NCI-H187 treated with DMSO at 0.1 percent for 48 hours (cell line): ENCODE measurements around the gene SBK3.
"Not testable (repeated sequence)": the region's sequence is repeated elsewhere in the genome, so short reads cannot be mapped to it uniquely, and the experiment has no call there.

Experiments used
- DNase-seq: peaks from one replicate; lab custom pipeline; 2025; lab: John Stamatoyannopoulos, UW

SBK3 gene

DNA sequence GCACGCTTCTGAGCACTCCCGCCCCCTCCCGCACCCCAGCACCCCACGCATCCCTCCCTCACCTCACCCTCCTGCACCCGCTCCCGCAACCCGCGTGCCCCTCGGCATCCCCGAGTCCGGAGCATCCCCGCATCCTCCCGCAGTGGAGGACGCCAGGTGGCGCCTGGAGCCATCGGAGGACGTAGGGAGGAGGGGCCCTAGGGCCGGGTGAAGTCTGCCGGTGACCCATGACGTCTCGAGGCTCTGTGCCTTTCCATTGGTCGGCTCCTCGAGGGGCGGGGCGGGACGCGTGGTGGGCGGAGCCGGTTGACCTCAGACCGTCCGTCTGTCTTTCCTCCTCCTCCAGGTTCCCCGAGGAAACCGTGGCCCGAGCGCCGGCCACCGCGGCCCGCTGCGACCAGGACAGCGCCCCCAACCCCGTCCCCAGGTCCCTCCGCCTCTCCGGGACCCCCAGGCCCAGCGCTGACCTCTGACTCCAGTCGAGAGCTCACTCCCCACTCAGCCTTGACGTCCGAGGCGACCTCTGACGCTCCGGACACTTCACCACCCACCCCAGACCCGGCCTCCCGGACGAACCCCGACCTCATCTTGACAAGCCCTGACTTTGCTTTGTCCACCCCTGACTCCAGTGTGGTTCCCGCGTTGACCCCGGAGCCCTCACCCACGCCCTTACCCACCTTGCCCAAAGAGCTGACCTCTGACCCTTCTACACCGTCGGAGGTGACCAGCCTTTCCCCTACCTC is 28.3 kb downstream of the SBK3 start:
- peak; percentile 65 for DNase-seq

DNA sequence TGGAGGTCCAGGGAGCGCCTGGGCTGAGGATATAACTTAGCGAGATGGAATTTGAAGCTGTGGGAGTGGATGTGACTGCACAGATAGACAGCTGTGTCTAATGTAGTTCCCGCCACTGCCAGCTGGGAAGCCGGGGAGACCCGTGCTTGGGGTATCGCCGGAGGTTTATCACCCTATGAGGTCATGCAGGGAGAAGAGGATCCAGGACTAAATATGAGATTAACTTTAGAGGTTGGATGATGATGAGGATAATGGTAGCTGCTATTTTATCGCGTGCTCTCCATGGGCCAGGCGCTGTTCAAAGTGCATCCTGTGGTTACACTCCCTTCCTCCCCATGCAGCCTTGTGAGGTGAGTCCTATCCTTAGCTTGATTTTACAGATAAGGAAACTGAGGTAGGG is 37.2 kb downstream of the SBK3 start:
- no peak for DNase-seq

DNA sequence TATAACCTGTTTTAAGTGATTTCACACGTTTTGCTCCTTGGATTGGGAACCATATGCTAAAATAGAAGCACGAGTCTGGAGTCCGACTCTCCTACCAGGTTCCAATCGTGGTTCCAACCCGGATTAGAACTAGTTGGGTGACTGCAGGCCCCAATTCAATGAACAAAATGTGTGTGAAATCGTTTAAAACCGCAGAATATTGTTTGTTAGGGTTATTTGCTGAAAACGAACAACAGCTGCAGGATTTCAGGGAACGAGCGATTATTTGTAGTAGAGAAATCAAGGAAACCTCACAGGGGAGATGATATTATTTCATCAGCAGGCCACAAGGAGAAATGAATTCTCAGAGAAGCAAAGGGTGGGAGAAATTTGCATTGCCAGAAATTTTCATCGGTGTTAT is 40.4 kb downstream of the SBK3 start:
- no peak for DNase-seq

DNA sequence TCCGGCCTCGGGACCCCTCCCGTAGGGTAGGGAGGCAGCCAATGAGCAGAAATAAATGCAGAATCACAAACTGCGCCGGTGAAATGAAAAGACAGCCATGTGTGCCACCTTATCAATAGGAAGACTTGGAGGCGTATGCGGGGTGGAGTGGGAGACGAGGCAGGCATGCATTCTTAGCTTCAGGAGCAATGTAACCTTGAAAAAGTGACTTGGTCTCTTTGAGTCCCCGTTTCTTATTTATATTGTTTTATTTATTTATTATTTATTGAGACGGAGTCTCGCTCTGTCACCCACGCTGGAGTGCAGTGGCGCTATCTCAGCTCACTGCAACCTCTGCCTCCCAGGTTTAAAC is 41.1 kb downstream of the SBK3 start:
- DNase-seq: no peak

DNA sequence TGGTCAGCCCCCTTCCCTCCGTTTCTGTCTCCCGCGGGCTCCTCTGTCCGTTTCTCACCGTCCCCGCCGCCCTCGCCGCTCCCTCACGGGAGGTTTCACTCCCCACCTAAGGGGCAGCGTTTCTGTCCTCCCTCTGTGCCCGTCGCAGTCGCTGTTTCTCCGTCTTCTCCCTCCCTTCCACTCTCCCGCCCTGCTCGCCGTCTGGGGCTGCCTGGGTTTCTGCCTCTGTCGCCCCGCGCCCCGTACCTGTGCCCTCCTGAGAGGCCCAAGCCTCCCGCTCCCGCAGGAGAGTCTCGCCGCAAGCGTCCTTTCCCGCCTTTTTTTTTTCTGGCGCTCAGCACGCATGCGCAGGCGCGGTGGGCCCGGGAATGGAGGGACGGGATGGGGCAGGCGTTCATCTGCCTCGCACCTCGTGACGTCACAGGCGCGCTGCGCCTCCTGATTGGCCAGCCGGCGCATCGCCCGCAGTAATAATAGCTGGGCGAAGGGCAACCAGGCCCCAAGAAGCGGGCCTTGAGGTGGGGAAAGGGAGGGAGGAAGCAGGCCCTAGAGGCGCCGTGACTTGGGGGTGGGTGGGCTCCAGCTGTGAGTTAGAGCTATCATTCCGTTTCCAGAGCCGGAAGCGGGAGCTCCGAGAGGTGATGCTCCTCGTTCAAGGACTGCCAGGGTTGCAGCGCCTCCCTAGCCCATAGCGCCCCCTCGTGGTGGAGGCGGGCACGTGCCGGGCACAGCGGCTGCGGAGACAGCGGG is 41.7 kb downstream of the SBK3 start:
- peak; percentile 41 for DNase-seq

DNA sequence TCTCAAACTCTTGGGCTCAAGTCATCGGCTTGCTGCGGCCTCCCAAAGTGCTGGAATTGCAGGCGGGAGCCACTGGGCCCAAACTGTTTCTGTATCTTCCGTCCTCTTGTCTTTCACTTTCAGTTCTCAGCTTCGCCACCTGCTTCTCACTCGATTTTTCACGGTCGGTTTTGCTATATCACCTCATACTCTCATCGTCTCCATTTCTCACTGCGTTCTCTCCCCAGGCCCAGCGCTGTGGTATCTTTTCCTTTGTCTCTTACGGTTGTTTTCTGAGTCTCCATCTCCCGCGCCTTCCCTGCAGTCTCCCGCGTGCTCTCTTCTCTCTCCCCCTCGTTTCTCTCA is 42.2 kb downstream of the SBK3 start:
- DNase-seq: no peak

DNA sequence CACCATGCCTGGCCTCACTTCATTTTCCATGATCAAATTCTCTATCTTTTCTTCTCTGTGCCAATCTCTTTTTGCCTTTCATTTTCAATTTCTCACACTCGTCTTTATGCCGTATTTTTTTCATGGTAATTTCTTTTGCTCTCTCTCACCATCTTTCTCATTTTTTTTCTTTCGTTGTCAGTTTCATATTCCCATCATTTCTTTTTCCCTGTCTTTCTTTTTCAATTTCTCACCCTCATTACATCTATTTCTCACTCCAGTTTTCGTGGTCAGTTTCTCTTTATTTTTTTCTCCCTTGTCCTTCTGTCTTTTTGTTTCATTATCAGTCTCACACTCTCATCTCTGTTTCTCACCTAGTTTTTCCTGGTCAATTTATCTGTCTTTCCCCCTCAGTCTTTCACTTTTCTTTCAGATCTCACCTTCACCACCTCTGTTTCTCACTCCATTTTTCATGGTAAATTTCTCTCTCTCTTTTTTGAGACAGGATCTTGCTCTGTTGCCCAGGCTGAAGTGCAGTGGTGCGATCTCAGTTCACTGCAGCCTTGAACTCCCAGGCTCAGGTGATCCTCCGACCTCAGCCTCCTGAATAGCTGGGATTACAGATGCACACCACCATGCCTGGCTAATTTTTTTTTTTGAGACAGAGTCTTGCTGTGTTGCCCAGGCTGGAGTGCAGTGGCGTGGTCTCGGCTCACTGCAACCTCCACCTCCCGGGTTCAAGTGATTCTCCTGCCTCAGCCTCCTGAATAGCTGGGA is 43.0 kb downstream of the SBK3 start:
- no peak for DNase-seq

DNA sequence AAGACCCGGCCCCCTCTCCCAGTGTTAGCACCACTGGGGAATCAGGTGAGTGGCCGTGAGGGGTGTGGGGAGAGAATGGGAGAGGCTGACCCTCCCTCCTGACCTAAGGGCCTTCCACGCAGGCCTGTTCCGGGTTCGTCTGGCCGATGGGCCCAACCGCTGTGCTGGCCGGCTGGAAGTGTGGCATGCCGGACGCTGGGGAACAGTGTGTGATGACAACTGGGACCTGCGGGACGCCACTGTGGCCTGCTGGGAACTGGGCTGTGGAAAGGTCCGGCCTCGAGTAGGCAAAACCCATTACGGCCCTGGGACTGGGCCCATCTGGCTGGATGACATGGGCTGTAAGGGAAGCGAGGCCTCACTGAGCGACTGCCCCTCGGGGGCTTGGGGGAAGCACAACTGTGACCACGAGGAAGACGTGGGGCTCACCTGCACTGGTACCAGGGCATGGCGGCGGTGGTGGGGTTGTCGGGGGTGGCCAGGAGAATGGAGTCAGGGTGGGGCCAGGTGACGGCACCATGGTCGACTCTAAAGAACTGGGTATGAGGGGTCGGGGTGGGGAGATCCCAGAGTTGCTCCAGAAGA is 44.9 kb downstream of the SBK3 start:
- DNase-seq: no peak

DNA sequence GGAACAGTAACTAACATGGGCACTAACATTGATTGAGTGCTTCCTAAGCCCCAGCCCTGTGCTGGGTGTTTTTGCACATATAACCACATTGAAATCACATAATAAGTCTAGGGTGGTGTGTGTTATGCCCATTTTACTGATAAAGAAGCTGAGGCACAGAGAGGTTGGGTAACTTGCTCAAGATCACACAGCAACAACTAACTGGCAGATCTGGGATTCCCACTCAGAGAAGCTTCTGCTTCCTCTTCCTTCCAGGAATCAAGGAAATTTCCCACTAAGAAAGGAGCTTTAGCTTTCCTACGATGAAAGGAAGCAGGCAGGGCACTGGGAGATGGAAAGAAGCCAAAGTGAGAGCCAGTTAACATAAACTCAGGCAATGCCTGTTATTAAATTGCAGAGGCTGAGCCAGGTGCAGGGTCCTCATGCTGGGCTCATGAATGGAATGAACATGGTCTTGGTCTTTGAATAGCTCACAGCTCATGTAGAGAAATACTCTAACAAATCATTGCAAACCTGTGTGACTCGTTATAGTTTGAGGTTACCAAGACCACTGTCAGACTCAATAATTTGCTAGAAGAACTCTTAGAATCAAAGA is 47.0 kb downstream of the SBK3 start:
- DNase-seq: no peak

DNA sequence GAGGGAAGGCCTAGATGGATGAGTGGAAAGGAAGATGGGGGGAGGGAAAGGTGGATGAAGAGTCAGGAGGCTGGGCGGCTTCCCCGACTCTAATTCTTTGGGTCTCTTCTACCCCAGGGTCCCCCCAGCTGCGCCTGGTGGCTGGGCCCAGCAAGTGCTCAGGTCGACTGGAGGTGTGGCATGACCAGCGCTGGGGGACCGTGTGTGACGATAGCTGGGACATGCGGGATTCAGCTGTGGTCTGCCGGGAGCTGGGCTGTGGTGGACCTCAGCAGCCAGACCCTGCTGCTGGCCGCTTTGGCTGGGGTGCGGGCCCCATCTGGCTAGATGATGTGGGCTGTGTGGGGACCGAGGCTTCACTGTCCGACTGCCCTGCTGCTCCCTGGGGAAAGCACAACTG is 47.6 kb downstream of the SBK3 start:
- no peak for DNase-seq

DNA sequence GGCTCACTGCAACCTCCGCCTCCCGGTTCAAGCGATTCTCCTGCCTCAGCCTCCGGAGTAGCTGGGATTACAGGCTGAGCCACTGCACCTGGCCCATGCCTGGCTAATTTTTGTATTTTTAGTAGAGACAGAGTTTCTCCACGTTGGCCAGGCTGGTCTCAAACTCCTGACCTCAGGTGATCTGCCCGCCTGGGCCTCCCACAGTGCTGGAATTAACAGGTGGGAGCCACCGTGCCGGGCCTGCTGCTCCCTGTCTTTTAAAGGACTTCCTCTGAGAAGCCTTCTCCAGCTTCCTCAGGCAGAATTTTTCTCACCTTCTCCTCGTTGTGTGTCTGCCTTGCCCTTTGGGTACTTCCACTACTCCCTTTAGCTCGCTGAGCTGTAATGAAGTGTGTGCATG is 48.5 kb downstream of the SBK3 start:
- not testable (repeated sequence) for DNase-seq

DNA sequence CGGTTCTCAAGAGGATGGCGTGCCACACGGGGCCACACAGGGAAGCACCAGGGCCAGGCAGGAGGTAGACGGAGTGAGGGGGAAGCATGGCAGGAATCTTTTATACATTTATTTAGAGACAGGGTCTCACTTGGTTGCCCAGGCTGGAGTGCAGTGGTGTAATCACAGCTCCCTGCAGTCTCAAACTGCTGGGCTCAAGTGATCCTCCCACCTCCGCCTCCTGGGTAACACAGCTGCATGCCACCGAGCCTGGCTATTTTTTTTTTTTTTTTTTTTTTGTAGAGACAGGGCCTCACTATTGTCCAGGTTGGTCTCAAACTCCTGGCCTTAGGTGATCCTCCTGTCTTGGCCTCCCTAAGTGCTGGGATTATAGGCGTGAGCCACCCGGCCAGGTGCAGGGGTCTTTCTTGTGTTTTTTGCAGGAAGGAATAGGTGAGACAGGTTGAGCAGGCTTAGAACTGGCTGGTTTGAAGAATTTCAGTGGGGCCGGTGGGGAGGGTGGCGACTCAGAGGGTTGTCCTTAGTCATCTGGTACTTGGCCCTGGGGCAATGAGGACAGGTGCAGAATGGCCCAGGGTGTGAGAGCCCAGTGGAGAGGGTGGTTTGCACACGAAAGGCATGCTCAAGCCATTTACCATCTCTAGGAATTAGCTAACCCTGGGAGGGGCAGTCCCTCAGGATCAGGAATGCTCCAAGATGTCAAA is 49.5 kb downstream of the SBK3 start:
- no peak for DNase-seq

DNA sequence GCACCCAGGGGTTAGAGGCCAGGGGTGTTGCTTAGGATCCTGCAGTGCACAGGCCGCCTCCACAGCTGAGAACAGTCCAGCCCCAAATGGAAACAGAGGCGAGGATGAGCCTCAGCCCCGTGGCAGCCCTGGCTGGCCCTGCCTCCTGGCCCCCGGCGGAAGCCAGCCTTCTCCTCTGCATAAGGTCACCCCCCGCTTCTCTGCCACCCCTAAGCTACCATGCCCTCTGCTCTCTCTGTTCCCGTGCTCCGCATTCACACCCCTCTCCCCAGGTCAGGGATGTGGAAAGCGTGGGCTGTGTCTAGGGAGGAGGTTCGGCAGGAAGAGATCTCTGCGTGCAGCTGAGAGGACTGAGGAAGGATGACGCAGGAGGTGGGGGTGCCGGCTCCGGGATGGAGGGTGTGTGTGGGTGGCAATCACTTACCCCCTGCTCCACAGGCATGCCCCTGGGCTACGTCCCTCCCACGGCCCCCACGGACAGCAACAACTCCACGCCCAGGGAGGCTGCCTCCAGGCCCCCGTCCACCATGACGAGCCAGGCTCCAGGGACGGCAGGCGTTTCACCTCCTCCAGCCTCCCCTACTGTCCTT is 51.1 kb downstream of the SBK3 start:
- DNase-seq: no peak

DNA sequence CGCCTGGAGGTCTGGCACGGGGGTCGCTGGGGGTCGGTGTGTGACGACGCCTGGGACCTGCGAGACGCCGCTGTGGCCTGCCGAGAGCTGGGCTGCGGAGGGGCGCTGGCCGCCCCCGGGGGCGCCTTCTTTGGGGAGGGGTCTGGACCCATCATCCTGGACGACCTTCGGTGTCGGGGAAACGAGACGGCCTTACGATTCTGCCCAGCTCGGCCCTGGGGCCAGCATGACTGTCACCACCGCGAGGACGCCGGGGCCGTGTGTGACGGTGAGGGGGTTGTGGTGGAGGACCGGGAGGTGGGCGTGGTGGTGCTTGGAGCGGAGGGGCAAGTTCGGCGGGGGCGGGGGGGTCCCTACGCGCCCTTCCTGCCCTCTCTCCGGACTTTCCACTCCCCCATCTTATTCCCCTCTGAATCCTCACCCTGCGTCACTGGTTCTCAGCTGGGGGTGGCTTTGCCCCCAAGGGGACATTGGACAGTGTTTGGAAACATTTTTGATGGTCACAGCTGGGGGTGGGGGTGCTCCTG is 51.6 kb downstream of the SBK3 start:
- DNase-seq: no peak

DNA sequence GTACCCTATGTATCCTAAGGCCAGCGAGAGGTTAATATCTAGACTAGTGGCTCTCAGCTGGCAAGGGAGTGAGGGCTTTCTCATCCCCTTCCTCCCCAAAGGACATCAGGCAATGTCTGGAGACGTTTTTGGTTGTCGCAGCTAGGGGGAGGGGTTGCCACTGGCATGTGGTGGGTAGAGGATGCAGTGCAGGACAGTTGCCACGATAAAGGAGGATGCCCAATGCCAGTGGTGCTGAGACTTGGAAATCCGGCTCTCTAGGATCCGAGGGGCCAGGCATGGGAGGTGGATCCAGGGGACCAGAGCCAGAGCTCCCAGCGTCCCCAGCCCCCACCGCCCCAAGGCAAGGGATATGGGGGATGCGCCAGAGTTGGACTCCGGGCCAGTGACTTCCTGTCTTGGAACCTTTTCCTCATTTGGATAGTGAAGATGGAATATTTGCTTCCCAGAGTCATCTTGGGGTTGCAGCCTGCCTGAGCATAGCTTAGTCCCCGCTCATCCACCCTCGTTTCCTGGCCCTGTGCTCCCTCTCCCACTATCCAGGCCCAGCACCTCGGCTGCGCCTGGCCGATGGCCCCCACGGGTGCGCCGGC is 52.2 kb downstream of the SBK3 start:
- DNase-seq: no peak

DNA sequence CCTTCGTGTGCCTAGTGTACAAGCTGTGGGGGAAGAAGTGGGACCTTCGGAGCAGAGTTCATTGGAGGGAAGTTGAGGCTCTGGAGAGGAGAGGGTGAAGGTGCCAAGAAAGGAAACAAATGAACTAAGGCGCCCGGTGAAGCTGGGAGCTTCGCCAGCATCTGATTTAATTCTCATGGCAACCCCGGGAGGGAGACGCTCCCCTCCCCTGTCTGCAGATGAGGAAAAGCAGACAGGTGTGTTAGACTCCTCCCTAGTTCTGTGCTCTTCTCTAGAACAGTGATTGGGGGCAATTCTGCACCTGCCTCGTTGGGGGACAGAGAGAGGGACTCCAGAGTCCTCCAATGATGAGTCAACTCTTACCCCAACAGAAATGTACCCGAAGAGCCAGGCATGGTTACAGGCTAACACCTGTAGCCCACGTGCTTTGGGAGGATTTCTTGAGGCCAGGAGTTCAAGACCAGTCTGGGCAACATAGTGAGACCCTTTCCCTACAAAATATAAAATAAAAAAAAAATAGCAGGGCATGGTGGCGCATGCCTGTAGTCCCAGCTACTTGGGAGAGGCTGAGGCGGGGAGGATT is 52.9 kb downstream of the SBK3 start:
- no peak for DNase-seq

DNA sequence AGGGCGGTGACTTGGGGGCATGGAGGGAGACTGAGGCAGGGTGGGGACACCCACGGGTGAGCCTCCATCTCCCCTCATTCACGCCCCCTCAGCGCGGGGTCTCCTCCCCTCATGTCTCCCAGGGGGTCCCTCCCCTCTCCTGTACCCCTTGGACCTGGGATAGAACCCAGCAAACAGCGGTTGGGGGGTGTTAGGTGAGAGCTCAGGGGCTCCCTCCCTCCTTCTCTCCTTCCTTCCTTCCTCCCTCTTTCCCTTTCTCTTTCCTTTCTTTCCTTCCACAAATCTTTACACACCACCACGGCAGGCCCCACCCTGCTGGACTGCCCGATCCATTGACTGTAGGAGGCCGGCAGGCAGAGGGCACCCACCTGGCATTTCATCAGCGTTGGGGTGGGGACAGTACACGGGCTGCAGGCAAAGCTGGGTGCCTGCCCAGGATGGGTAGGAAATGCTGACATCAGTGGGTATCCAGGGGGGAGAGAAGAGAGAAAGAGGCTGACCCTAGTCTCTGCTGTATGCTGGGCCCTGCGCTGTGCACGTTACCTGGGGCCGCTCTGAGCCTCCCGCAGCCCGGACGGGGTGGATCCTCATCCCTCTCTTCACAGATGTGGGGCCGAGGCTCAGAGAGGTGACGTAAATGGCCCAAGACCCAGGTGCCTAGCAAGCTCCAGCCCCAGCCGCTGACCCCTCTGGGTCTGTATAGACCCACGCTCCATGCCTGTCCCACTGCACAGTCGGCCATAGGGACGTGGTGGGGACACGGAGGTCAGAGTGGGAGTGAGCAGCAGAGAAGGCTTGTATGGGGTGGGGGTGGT is 53.6 kb downstream of the SBK3 start:
- DNase-seq: no peak
